ENCODE data around the gene ANKRD26. TPM values are rescaled to one million over a fixed set of nuclear protein-coding genes. Genes with fewer than 3 reads are reported as not detected.

ANKRD26 gene
- 4.1 and 9.6 TPM in 2 replicates for total RNA-seq

DNA sequence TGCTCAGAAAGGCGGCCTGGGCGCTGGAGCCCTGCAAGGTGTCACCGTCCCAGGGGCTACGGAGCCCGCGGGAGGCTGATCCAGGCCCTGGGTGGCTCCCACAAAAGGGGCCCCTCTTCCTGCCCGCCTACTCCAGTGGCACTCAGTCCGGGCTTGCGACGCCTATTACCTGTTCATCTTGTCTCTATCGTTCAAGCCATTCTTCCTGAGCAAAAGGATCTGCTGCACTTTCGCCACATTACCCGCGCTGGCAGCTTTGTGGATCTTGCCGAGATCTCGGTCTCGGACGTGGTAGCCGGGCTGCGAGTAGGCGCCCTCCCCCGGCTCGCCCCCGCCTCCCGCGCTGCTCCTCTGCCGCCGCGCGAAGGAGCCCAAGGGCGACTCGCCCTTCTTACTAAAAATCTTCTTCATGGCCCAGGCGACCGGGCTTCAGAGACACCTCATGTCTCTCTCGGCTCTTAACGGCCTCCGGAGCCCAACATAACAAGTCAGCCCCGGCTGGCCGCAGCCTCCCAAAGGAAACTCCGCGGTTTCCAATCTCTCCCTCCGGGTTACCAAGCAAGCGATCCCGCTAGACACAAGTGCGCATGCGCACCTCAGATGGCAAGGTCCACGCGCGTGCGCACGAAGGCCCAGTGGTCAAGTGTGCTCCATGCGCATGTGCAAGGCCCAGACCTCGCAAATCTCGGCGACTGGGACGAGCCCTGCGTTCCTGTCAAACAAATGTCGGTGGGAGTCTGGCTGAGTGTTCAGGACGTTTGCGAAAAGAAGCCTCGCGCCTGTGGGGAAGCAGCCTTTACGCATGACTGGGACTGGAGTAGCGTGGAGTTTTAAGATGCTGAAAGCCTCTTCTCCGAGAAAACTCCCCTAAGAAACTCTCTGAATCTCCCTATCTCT is at the start of gene ANKRD26:
Gene ANKRD26 (minus strand): TSS at position 579 of the 897 bp plus-strand sequence. CDS start 168 bp downstream, at position 411.

Other genes with a start within 250 kb of the ANKRD26 start
- gene ABI1, start 239.5 kb downstream of the ANKRD26 start, total RNA-seq = 26.2 and 28.4 TPM in 2 replicates
- 67.8 and 73.1 TPM in 2 replicates for gene YME1L1, start 53.9 kb upstream of the ANKRD26 start, total RNA-seq
- 5.8 and 6.9 TPM in 2 replicates for gene MASTL, start 54.9 kb upstream of the ANKRD26 start, total RNA-seq
- 8.2 and 9.6 TPM in 2 replicates for gene ACBD5, start 140.3 kb upstream of the ANKRD26 start, total RNA-seq

All from cardiac ventricle fibroblast (primary cell).